Tibial nerve (tissue), 4 donors: ENCODE data around the gene TWSG1. TPM values are rescaled to one million over a fixed set of nuclear protein-coding genes. Genes with fewer than 3 reads are reported as not detected.

Source experiments
- DNase-seq, 2 donors: peaks; one replicate each; pipeline ENCODE4 v3.0.0-alpha.2; 2019; ENCODE audit warnings: low spot score in 2 of 2
- H3K27ac ChIP-seq, 4 donors: fragments of 200-600 bp; sonication (generic) in 3 of 4; one replicate each; pipeline ENCODE4 v1.5.1; 2017 to 2019; ENCODE audit warnings: mild to moderate bottlenecking in 1 of 4
- H3K27me3 ChIP-seq, 2 donors: fragments of 200-600 bp; sonication (generic) in 1 of 2; one replicate each; pipeline versions ENCODE4 v1.5.1 to v1.6.0; 2017 to 2019
- H3K36me3 ChIP-seq, 3 donors: fragments of 200-600 bp; sonication (generic); one replicate each; pipeline ENCODE4 v1.5.1; 2018 to 2019
- H3K4me1 ChIP-seq, 4 donors: fragments of 200-600 bp; sonication (generic) in 3 of 4; one replicate each; pipeline ENCODE4 v1.5.1; 2017 to 2019
- H3K4me3 ChIP-seq, 4 donors: fragments of 200-600 bp; sonication (generic) in 3 of 4; one replicate each; pipeline ENCODE4 v1.5.1; 2017 to 2019; ENCODE audit warnings: mild to moderate bottlenecking in 1 of 4, moderate library complexity in 1 of 4
- H3K9me3 ChIP-seq, 4 donors: fragments of 200-600 bp; sonication (generic) in 3 of 4; one replicate each; pipeline ENCODE4 v1.5.1; 2017 to 2019
- EP300 ChIP-seq, 2 donors: sonication (generic); formaldehyde crosslinking; IDR thresholded peaks; one replicate each; pipeline ENCODE4 v1.6.1; 2017; ENCODE audit warnings: antibody characterized with exemption in 2 of 2, mild to moderate bottlenecking in 1 of 2
- POLR2A ChIP-seq, 2 donors: fragments of 450-650 bp; IDR thresholded peaks; one replicate each; pipeline ENCODE4 v1.6.1; 2017; ENCODE audit warnings: antibody characterized with exemption in 2 of 2, mild to moderate bottlenecking in 2 of 2, moderate library complexity in 2 of 2
- WGBS, 2 donors: methylation state at CpG; one replicate each; pipeline ENCODE4 v1.1.5; 2018; 5-methylcytosine and 5-hydroxymethylcytosine counted together
- total RNA-seq, 4 donors: library from RNA; depleted of rRNA; stranded (reverse); fragments of >200 nt; gene quantifications; one replicate each; pipeline ENCODE4 v1.1.0, GENCODE V29; 2016
- TF ChIP-seq, protein P1 (sequence below), 5 experiments: fragments of 200-600 bp in 3 of 5; fragments of 450-650 bp in 2 of 5; sonication (generic) in 3 of 5; IDR thresholded peaks; one replicate each; pipeline ENCODE4 v1.5.1; 2016 to 2019; ENCODE audit warnings: antibody characterized with exemption in 5 of 5, mild to moderate bottlenecking in 3 of 5, moderate library complexity in 2 of 5

Gene TWSG1
- total RNA-seq, 4 donors from 2014 or later, result 33.3 to 64.9 (median 56.9) TPM

DNA sequence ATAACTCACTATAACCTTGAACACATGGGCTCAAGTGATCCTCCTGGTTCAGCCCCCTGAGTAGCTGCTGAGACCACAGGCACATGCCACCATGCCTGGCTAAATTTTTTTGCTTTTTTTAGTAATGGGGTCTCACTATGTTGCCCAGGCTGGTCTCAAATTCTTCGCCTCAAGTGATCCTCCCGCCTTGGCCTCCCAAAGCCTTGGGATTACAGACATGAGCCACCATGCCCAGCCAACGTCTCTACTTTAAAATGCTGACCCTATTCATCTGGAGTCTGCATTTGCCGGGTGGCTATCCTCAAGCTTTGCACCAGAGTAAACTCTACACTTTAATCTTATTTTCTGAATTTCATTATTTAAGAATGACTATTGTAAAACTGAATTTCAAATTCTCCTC is 103.1 kb downstream of the TWSG1 start:
- H3K27me3 ChIP-seq, result no peaks in the 10 kb centered on the region
- 95 to 97% methylated on average over 4 of the region's 4 CpGs for whole genome bisulfite sequencing, 2 donors

GRCh38 chr18:9441061-9441460 is 106.5 kb downstream of the TWSG1 start:
- no peaks in the 10 kb centered on the region for H3K36me3 ChIP-seq
- H3K27me3 ChIP-seq, result no peaks in the 10 kb centered on the region
- TF ChIP-seq, protein P1, sequence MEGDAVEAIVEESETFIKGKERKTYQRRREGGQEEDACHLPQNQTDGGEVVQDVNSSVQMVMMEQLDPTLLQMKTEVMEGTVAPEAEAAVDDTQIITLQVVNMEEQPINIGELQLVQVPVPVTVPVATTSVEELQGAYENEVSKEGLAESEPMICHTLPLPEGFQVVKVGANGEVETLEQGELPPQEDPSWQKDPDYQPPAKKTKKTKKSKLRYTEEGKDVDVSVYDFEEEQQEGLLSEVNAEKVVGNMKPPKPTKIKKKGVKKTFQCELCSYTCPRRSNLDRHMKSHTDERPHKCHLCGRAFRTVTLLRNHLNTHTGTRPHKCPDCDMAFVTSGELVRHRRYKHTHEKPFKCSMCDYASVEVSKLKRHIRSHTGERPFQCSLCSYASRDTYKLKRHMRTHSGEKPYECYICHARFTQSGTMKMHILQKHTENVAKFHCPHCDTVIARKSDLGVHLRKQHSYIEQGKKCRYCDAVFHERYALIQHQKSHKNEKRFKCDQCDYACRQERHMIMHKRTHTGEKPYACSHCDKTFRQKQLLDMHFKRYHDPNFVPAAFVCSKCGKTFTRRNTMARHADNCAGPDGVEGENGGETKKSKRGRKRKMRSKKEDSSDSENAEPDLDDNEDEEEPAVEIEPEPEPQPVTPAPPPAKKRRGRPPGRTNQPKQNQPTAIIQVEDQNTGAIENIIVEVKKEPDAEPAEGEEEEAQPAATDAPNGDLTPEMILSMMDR (IDR thresholded peaks at IDR 0.05), result no peak
- TF ChIP-seq EP300 (IDR thresholded peaks at IDR 0.05) (no peak), POLR2A (IDR thresholded peaks at IDR 0.05) (no peak)
- DNase-seq, result no peak
- WGBS, 2 donors, result 89 to 95% methylated on average over 3 of the region's 3 CpGs
- no peaks in the 10 kb centered on the region for H3K9me3 ChIP-seq
- no peak overlapping the region for H3K27ac ChIP-seq
- no peak overlapping the region for H3K4me3 ChIP-seq
- H3K4me1 ChIP-seq, result peaks cover 0 to 15% (median 4%) of the 10 kb centered on the region in 4 donors

More for the DNA sequence above, 103.1 kb downstream of the TWSG1 start:
- H3K36me3 ChIP-seq, result no peaks in the 10 kb centered on the region
- H3K9me3 ChIP-seq, result no peaks in the 10 kb centered on the region
- no peak overlapping the region for H3K4me3 ChIP-seq
- H3K4me1 ChIP-seq, result peaks cover 0 to 33% (median 15%) of the 10 kb centered on the region in 4 donors
- no peak for DNase-seq
- TF ChIP-seq POLR2A (IDR thresholded peaks at IDR 0.05) (no peak), EP300 (IDR thresholded peaks at IDR 0.05) (no peak)
- TF ChIP-seq, protein P1 (IDR thresholded peaks at IDR 0.05), result no peak
- peak overlapping the region in 1 of 4 donors; percentile 34 for H3K27ac ChIP-seq

GRCh38 chr18:9444549-9444948 is 110.0 kb downstream of the TWSG1 start:
- Histone ChIP-seq H3K27me3 (no peaks in the 10 kb centered on the region), H3K9me3 (peaks cover 0 to 9% (median 0%) of the 10 kb centered on the region in 4 donors), H3K36me3 (no peaks in the 10 kb centered on the region), H3K27ac (no peak overlapping the region), H3K4me3 (no peak overlapping the region), H3K4me1 (no peaks in the 10 kb centered on the region)
- TF ChIP-seq POLR2A (IDR thresholded peaks at IDR 0.05) (no peak), EP300 (IDR thresholded peaks at IDR 0.05) (no peak)
- TF ChIP-seq, protein P1 (IDR thresholded peaks at IDR 0.05), result no peak
- 93 to 96% methylated on average over 3 of the region's 3 CpGs for WGBS, 2 donors
- no peak for DNase-seq

GRCh38 chr18:9446839-9447238 is 112.3 kb downstream of the TWSG1 start:
- Histone ChIP-seq H3K36me3 (no peaks in the 10 kb centered on the region), H3K4me3 (no peak overlapping the region), H3K4me1 (no peaks in the 10 kb centered on the region), H3K27me3 (no peaks in the 10 kb centered on the region), H3K27ac (no peak overlapping the region), H3K9me3 (peaks cover 0 to 9% (median 0%) of the 10 kb centered on the region in 4 donors)
- WGBS, 2 donors, result 84% methylated on average over 5 of the region's 5 CpGs
- DNase-seq, result no peak
- TF ChIP-seq, protein P1 (IDR thresholded peaks at IDR 0.05), result no peak
- no peak for TF ChIP-seq EP300 (IDR thresholded peaks at IDR 0.05)
- no peak for TF ChIP-seq POLR2A (IDR thresholded peaks at IDR 0.05)

DNA sequence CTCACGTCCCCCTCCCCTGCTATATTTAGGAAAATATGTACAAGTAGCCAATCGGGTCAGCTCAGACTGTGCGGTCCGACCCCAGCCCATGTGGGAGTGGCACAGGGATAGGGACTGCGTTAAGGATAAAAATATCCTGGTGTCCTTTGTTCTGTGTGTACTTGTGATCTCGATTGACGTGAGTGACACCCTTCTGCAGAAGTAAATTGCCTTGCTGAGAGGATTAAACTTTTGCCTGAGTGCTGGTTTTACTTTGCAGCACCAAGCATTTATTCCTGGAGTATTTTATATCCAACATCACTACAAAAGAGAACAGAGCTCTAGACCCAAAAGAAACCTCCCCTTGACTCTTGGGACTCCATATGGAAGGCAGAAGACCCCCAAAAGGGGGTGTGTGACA is 112.8 kb downstream of the TWSG1 start:
- Histone ChIP-seq H3K9me3 (peaks cover 0 to 9% (median 0%) of the 10 kb centered on the region in 4 donors), H3K4me3 (no peak overlapping the region), H3K27me3 (no peaks in the 10 kb centered on the region), H3K36me3 (no peaks in the 10 kb centered on the region), H3K4me1 (no peaks in the 10 kb centered on the region), H3K27ac (no peak overlapping the region)
- WGBS, 2 donors, result 92 to 94% methylated on average over 7 of the region's 7 CpGs
- TF ChIP-seq EP300 (IDR thresholded peaks at IDR 0.05) (no peak), POLR2A (IDR thresholded peaks at IDR 0.05) (no peak)
- TF ChIP-seq, protein P1 (IDR thresholded peaks at IDR 0.05), result no peak
- DNase-seq, result no peak
